ENCODE results near the gene VDR.

VDR gene

DNA sequence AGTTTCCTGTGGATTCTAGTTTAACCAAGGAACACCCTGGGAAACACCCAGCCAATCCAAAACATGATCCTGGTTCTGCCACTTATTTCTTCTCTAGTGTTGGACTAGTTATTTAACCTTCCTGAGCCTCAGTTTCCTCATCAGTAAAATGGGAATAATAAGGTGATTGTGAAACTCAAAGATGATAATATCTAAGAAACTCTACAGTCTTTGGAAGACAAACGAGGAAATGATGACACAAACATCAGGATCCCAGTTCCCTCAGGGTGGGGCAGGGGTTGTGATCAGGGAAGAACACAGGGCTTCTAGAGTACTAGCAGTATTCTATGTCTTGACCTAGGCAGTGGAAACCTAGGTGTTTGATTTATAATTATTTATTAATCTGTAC is 40.5 kb upstream of the VDR start:
- Histone ChIP-seq H3K36me3 (ENCODE audit: insufficient read depth, low read length) (no peaks in the 10 kb centered on the region), H3K27ac (ENCODE audit: low read length) (no peak overlapping the region), H3K4me2 (ENCODE audit: insufficient read depth, low read length) (no peak overlapping the region), H2AFZ (ENCODE audit: low read depth, low read length) (no peak overlapping the region), H3K79me2 (ENCODE audit: insufficient read depth, low read length) (no peaks in the 10 kb centered on the region), H3K4me3 (ENCODE audit: low read depth in 1 of 2, low read length in 2 of 2) (no peak overlapping the region), H3K9ac (ENCODE audit: low read depth, low read length) (no peak overlapping the region), H3K9me3 (ENCODE audit: insufficient read depth, low read length, severe bottlenecking) (no peaks in the 10 kb centered on the region), H3K4me1 (ENCODE audit: insufficient read depth, low read length) (no peaks in the 10 kb centered on the region), H3K27me3 (ENCODE audit: insufficient read depth, low read length, poor library complexity) (no peaks in the 10 kb centered on the region), H4K20me1 (ENCODE audit: insufficient read depth, low read length) (no peaks in the 10 kb centered on the region; the same call in 1 of the 2 replicates)
- ATAC-seq (ENCODE audit: insufficient read depth, low read depth) (no peak), DNase-seq (no peak)
- TF ChIP-seq, protein P1, sequence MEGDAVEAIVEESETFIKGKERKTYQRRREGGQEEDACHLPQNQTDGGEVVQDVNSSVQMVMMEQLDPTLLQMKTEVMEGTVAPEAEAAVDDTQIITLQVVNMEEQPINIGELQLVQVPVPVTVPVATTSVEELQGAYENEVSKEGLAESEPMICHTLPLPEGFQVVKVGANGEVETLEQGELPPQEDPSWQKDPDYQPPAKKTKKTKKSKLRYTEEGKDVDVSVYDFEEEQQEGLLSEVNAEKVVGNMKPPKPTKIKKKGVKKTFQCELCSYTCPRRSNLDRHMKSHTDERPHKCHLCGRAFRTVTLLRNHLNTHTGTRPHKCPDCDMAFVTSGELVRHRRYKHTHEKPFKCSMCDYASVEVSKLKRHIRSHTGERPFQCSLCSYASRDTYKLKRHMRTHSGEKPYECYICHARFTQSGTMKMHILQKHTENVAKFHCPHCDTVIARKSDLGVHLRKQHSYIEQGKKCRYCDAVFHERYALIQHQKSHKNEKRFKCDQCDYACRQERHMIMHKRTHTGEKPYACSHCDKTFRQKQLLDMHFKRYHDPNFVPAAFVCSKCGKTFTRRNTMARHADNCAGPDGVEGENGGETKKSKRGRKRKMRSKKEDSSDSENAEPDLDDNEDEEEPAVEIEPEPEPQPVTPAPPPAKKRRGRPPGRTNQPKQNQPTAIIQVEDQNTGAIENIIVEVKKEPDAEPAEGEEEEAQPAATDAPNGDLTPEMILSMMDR (IDR thresholded peaks at IDR 0.05; ENCODE audit: borderline replicate concordance, extremely low read depth, low read length, poor library complexity, severe bottlenecking), result no peak
- TF ChIP-seq EZH2 (IDR thresholded peaks at IDR 0.05; ENCODE audit: borderline replicate concordance, low read depth, low read length, severe bottlenecking), result no peak

DNA sequence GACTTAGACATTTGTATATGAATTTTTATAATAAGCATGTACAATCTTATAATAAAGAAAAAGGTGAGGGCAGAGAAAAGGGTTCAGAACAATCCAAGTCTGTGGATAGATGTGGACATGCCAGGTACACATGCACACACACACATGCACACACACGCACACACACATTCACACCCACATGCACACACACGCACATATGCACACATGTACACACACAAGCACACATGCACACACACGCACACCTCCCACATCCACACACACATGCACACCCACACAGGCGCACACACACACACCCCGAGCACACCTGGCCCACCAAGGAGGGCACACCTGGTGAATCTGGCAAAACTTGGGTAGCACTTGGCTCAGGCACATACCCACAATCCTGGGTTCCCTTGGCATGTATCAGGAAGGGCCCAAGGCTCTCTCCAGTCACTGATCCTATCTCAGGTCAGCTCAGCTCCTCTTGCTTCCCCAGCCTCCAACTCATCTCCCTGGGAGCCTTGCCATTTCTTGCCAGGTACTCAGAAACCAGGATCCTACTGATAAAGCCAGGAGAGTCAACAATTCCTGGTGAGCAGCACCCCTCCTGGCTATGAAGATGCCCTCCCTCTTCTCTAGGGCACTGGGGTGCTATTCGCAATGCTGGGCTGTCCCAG is 40.0 kb upstream of the VDR start:
- no peak overlapping the region for H2AFZ ChIP-seq (ENCODE audit: low read depth, low read length)
- H3K36me3 ChIP-seq (ENCODE audit: insufficient read depth, low read length), result no peaks in the 10 kb centered on the region
- no peaks in the 10 kb centered on the region for H3K27me3 ChIP-seq (ENCODE audit: insufficient read depth, low read length, poor library complexity)
- no peak overlapping the region for H3K27ac ChIP-seq (ENCODE audit: low read length)
- H3K4me3 ChIP-seq (ENCODE audit: low read depth in 1 of 2, low read length in 2 of 2), result no peak overlapping the region
- no peak overlapping the region for H3K9ac ChIP-seq (ENCODE audit: low read depth, low read length)
- no peak overlapping the region for H3K4me2 ChIP-seq (ENCODE audit: insufficient read depth, low read length)
- H3K4me1 ChIP-seq (ENCODE audit: insufficient read depth, low read length), result no peaks in the 10 kb centered on the region
- no peaks in the 10 kb centered on the region; the same call in 1 of the 2 replicates for H4K20me1 ChIP-seq (ENCODE audit: insufficient read depth, low read length)
- no peak for TF ChIP-seq EZH2 (IDR thresholded peaks at IDR 0.05; ENCODE audit: borderline replicate concordance, low read depth, low read length, severe bottlenecking)
- TF ChIP-seq, protein P1 (IDR thresholded peaks at IDR 0.05; ENCODE audit: borderline replicate concordance, extremely low read depth, low read length, poor library complexity, severe bottlenecking), result no peak
- DNase-seq, result no peak
- no peaks in the 10 kb centered on the region for H3K9me3 ChIP-seq (ENCODE audit: insufficient read depth, low read length, severe bottlenecking)
- no peaks in the 10 kb centered on the region for H3K79me2 ChIP-seq (ENCODE audit: insufficient read depth, low read length)
- ATAC-seq (ENCODE audit: insufficient read depth, low read depth), result no peak

DNA sequence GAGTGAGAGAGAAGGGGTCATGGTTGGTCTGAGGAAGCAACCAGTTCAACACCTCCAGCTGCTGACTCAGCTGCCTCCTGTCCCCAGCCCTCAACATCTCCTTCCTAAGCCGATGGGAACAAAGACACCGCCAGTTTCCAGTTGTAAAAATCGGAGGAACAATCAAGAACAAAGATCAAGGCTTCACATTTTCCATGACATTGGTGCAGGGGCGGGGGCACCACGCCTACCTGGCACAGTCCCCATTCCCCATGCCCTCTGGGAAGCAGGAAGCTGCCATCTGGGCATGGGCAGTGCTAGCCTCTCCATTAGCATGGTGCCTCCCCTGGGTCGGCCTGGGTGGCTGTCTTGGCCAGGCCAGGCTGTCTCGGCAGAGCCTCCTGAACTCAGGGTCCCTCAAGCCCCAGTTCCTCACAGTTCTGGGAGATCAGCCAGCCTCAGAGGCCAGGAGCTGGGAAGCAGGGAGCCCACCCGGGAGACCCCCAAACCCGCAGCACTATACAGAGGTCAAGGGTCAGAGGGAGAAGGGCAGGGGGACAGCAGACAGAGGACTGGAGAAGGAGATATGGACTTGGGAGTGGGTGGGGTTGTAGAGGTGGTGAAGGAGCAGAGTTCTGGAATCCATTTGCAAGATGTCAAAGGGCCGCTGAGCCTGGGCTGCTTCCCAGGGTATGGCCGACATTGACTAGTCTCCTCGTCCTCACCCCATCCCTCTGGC is 39.0 kb upstream of the VDR start:
- no peak for ATAC-seq (ENCODE audit: insufficient read depth, low read depth)
- no peak overlapping the region for H3K4me2 ChIP-seq (ENCODE audit: insufficient read depth, low read length)
- no peak overlapping the region for H3K9ac ChIP-seq (ENCODE audit: low read depth, low read length)
- no peaks in the 10 kb centered on the region for H3K79me2 ChIP-seq (ENCODE audit: insufficient read depth, low read length)
- peaks cover under 1% of the 10 kb centered on the region for H3K27me3 ChIP-seq (ENCODE audit: insufficient read depth, low read length, poor library complexity)
- TF ChIP-seq EZH2 (IDR thresholded peaks at IDR 0.05; ENCODE audit: borderline replicate concordance, low read depth, low read length, severe bottlenecking), result no peak
- no peak overlapping the region for H3K27ac ChIP-seq (ENCODE audit: low read length)
- no peaks in the 10 kb centered on the region for H3K36me3 ChIP-seq (ENCODE audit: insufficient read depth, low read length)
- no peak overlapping the region for H3K4me3 ChIP-seq (ENCODE audit: low read depth in 1 of 2, low read length in 2 of 2)
- no peak for DNase-seq
- H3K4me1 ChIP-seq (ENCODE audit: insufficient read depth, low read length), result no peaks in the 10 kb centered on the region
- H4K20me1 ChIP-seq (ENCODE audit: insufficient read depth, low read length), result no peaks in the 10 kb centered on the region; the same call in 1 of the 2 replicates
- H3K9me3 ChIP-seq (ENCODE audit: insufficient read depth, low read length, severe bottlenecking), result no peaks in the 10 kb centered on the region
- H2AFZ ChIP-seq (ENCODE audit: low read depth, low read length), result no peak overlapping the region

DNA sequence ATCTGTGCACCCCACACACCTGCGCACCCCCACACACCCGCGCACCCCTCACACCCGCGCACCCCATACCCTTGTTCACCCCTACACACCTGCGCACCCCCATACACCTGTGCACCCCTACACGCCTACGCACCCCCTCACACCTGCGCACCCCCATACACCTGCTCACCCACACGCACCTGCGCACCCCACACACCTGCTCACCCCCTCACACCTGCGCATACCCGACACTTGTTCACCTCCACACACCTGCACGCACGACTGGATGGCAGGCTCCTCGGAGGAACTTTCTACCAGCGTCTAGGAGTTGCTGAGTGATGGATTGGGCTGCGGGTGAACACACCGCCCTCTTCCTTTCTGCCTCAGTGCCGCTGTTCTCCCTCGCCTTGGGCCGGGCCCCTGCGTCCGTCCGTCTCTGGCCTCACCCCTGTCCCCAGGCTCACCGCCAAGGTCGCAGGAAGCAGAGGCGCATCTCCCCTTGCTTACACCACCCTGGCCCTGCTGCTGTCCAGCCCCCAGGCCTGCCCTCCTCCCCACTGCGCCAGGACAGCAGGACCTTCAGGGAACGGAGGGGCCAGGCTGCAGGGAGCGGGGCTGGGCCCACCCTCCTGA is 37.9 kb upstream of the VDR start:
- ATAC-seq (ENCODE audit: insufficient read depth, low read depth) (no peak), DNase-seq (no peak)
- H3K36me3 ChIP-seq (ENCODE audit: insufficient read depth, low read length), result no peaks in the 10 kb centered on the region
- H3K4me3 ChIP-seq (ENCODE audit: low read depth in 1 of 2, low read length in 2 of 2), result no peak overlapping the region
- H3K79me2 ChIP-seq (ENCODE audit: insufficient read depth, low read length), result no peaks in the 10 kb centered on the region
- no peaks in the 10 kb centered on the region for H3K9me3 ChIP-seq (ENCODE audit: insufficient read depth, low read length, severe bottlenecking)
- H3K27me3 ChIP-seq (ENCODE audit: insufficient read depth, low read length, poor library complexity), result peaks cover 5% of the 10 kb centered on the region
- TF ChIP-seq, protein P1 (IDR thresholded peaks at IDR 0.05; ENCODE audit: borderline replicate concordance, extremely low read depth, low read length, poor library complexity, severe bottlenecking), result no peak
- TF ChIP-seq EZH2 (IDR thresholded peaks at IDR 0.05; ENCODE audit: borderline replicate concordance, low read depth, low read length, severe bottlenecking), result no peak
- no peak overlapping the region for H3K27ac ChIP-seq (ENCODE audit: low read length)
- no peak overlapping the region for H3K9ac ChIP-seq (ENCODE audit: low read depth, low read length)
- no peak overlapping the region for H2AFZ ChIP-seq (ENCODE audit: low read depth, low read length)
- H3K4me2 ChIP-seq (ENCODE audit: insufficient read depth, low read length), result no peak overlapping the region
- H3K4me1 ChIP-seq (ENCODE audit: insufficient read depth, low read length), result peaks cover 3% of the 10 kb centered on the region; the same call in 1 of the 2 replicates
- no peaks in the 10 kb centered on the region; the same call in 1 of the 2 replicates for H4K20me1 ChIP-seq (ENCODE audit: insufficient read depth, low read length)

All from DND-41 (cell line).